Measurements from ENCODE around the gene CDK14. TPM values are rescaled to one million over a fixed set of nuclear protein-coding genes. Genes with fewer than 3 reads are reported as not detected.

The CDK14 gene
- total and polyA plus RNA-seq, 5 donors from 2014 or later: 0.58 to 4.0 (median 2.3) TPM

GRCh38 chr7:90900628-90901356 is 304.7 kb downstream of the CDK14 start:
- H3K27ac ChIP-seq (ENCODE audit: insufficient read depth, low read length, poor library complexity, severe bottlenecking): no peak overlapping the region
- no peaks in the 10 kb centered on the region for H3K4me1 ChIP-seq (ENCODE audit: control insufficient read depth, insufficient read depth, low read length, poor library complexity, severe bottlenecking)
- Mint-ChIP-seq H3K9me3 (peaks cover 0 to 4% (median 0%) of the 10 kb centered on the region in 7 donors), H3K27ac (no peak overlapping the region), H3K4me1 (peaks cover 0 to 2% (median 0%) of the 10 kb centered on the region in 4 donors), H3K4me3 (no peak overlapping the region), H3K27me3 (no peaks in the 10 kb centered on the region), H3K36me3 (no peaks in the 10 kb centered on the region)
- H3K4me3 ChIP-seq (ENCODE audit: low read depth, low read length): no peak overlapping the region
- H3K9me3 ChIP-seq (ENCODE audit: control insufficient read depth in 2 of 2, low read length in 2 of 2): no peaks in the 10 kb centered on the region
- no peaks in the 10 kb centered on the region for H3K36me3 ChIP-seq (ENCODE audit: control insufficient read depth, insufficient read depth, low read length)
- ATAC-seq (ENCODE audit: low read depth in 2 of 2) (no peak), DNase-seq (no peak)
- H3K27me3 ChIP-seq (ENCODE audit: control insufficient read depth, insufficient read depth, low read length): no peaks in the 10 kb centered on the region

- ATAC-seq (ENCODE audit: low read depth in 2 of 2): no peak
- no peak overlapping the region for H3K27ac ChIP-seq (ENCODE audit: insufficient read depth, low read length, poor library complexity, severe bottlenecking)
- H3K27me3 ChIP-seq (ENCODE audit: control insufficient read depth, insufficient read depth, low read length): no peaks in the 10 kb centered on the region
- Mint-ChIP-seq H3K4me1 (no peaks in the 10 kb centered on the region), H3K4me3 (no peak overlapping the region), H3K36me3 (no peaks in the 10 kb centered on the region), H3K27me3 (no peaks in the 10 kb centered on the region), H3K27ac (no peak overlapping the region), H3K9me3 (peaks cover 0 to 4% (median 0%) of the 10 kb centered on the region in 7 donors)
- no peaks in the 10 kb centered on the region for H3K4me1 ChIP-seq (ENCODE audit: control insufficient read depth, insufficient read depth, low read length, poor library complexity, severe bottlenecking)
- no peak for DNase-seq
- no peaks in the 10 kb centered on the region for H3K9me3 ChIP-seq (ENCODE audit: control insufficient read depth in 2 of 2, low read length in 2 of 2)
- H3K36me3 ChIP-seq (ENCODE audit: control insufficient read depth, insufficient read depth, low read length): no peaks in the 10 kb centered on the region
- H3K4me3 ChIP-seq (ENCODE audit: low read depth, low read length): no peak overlapping the region
These were observed 307.7 kb downstream of the CDK14 start for GRCh38 chr7:90903841-90904240.

- Mint-ChIP-seq H3K27me3 (no peaks in the 10 kb centered on the region), H3K36me3 (no peaks in the 10 kb centered on the region), H3K4me3 (no peak overlapping the region), H3K9me3 (peaks cover 2 to 6% (median 3%) of the 10 kb centered on the region in 7 donors), H3K27ac (no peak overlapping the region), H3K4me1 (no peaks in the 10 kb centered on the region)
- no peak overlapping the region for H3K27ac ChIP-seq (ENCODE audit: insufficient read depth, low read length, poor library complexity, severe bottlenecking)
- H3K4me1 ChIP-seq (ENCODE audit: control insufficient read depth, insufficient read depth, low read length, poor library complexity, severe bottlenecking): no peaks in the 10 kb centered on the region
- no peaks in the 10 kb centered on the region for H3K36me3 ChIP-seq (ENCODE audit: control insufficient read depth, insufficient read depth, low read length)
- ATAC-seq (ENCODE audit: low read depth in 2 of 2): no peak
- H3K9me3 ChIP-seq (ENCODE audit: control insufficient read depth in 2 of 2, low read length in 2 of 2): no peaks in the 10 kb centered on the region
- no peaks in the 10 kb centered on the region for H3K27me3 ChIP-seq (ENCODE audit: control insufficient read depth, insufficient read depth, low read length)
- no peak overlapping the region for H3K4me3 ChIP-seq (ENCODE audit: low read depth, low read length)
- no peak for DNase-seq
These were observed 314.0 kb downstream of the CDK14 start for GRCh38 chr7:90910136-90910535.

- no peak overlapping the region for H3K27ac ChIP-seq (ENCODE audit: insufficient read depth, low read length, poor library complexity, severe bottlenecking)
- Mint-ChIP-seq H3K27me3 (no peaks in the 10 kb centered on the region), H3K27ac (no peak overlapping the region), H3K9me3 (peaks cover 2 to 4% (median 3%) of the 10 kb centered on the region in 7 donors), H3K36me3 (no peaks in the 10 kb centered on the region), H3K4me1 (no peaks in the 10 kb centered on the region), H3K4me3 (no peak overlapping the region)
- H3K36me3 ChIP-seq (ENCODE audit: control insufficient read depth, insufficient read depth, low read length): no peaks in the 10 kb centered on the region
- no peak overlapping the region for H3K4me3 ChIP-seq (ENCODE audit: low read depth, low read length)
- DNase-seq (no peak), ATAC-seq (ENCODE audit: low read depth in 2 of 2) (no peak)
- no peaks in the 10 kb centered on the region for H3K9me3 ChIP-seq (ENCODE audit: control insufficient read depth in 2 of 2, low read length in 2 of 2)
- no peaks in the 10 kb centered on the region for H3K27me3 ChIP-seq (ENCODE audit: control insufficient read depth, insufficient read depth, low read length)
- H3K4me1 ChIP-seq (ENCODE audit: control insufficient read depth, insufficient read depth, low read length, poor library complexity, severe bottlenecking): no peaks in the 10 kb centered on the region
These were observed 320.2 kb downstream of the CDK14 start for GRCh38 chr7:90916319-90916718.

- ATAC-seq (ENCODE audit: low read depth in 2 of 2) (no peak), DNase-seq (no peak)
- H3K27me3 ChIP-seq (ENCODE audit: control insufficient read depth, insufficient read depth, low read length): no peaks in the 10 kb centered on the region
- no peak overlapping the region for H3K4me3 Mint-ChIP-seq
- H3K27ac ChIP-seq (ENCODE audit: insufficient read depth, low read length, poor library complexity, severe bottlenecking): no peak overlapping the region
- no peaks in the 10 kb centered on the region for H3K27me3 Mint-ChIP-seq
- no peaks in the 10 kb centered on the region for H3K4me1 ChIP-seq (ENCODE audit: control insufficient read depth, insufficient read depth, low read length, poor library complexity, severe bottlenecking)
- no peaks in the 10 kb centered on the region for H3K36me3 ChIP-seq (ENCODE audit: control insufficient read depth, insufficient read depth, low read length)
- H3K4me3 ChIP-seq (ENCODE audit: low read depth, low read length): no peak overlapping the region
- H3K36me3 Mint-ChIP-seq: no peaks in the 10 kb centered on the region
- H3K9me3 ChIP-seq (ENCODE audit: control insufficient read depth in 2 of 2, low read length in 2 of 2): no peaks in the 10 kb centered on the region
- no peak overlapping the region for H3K27ac Mint-ChIP-seq
- H3K9me3 Mint-ChIP-seq: peaks cover 0 to 4% (median 2%) of the 10 kb centered on the region in 7 donors
- H3K4me1 Mint-ChIP-seq: no peaks in the 10 kb centered on the region
These were observed 321.4 kb downstream of the CDK14 start for GRCh38 chr7:90917539-90917938.

GRCh38 chr7:90918303-90918702 is 322.2 kb downstream of the CDK14 start:
- peaks cover 0 to 4% (median 2%) of the 10 kb centered on the region in 7 donors for H3K9me3 Mint-ChIP-seq

GRCh38 chr7:90919816-90920215 is 323.7 kb downstream of the CDK14 start:
- no peaks in the 10 kb centered on the region for H3K4me1 Mint-ChIP-seq
- DNase-seq (no peak), ATAC-seq (ENCODE audit: low read depth in 2 of 2) (no peak)
- no peaks in the 10 kb centered on the region for H3K27me3 Mint-ChIP-seq
- peaks cover 3% of the 10 kb centered on the region for H3K36me3 Mint-ChIP-seq
- H3K9me3 ChIP-seq (ENCODE audit: control insufficient read depth in 2 of 2, low read length in 2 of 2): no peaks in the 10 kb centered on the region
- H3K27ac ChIP-seq (ENCODE audit: insufficient read depth, low read length, poor library complexity, severe bottlenecking): no peak overlapping the region
- H3K4me3 Mint-ChIP-seq: no peak overlapping the region
- no peak overlapping the region for H3K4me3 ChIP-seq (ENCODE audit: low read depth, low read length)
- H3K4me1 ChIP-seq (ENCODE audit: control insufficient read depth, insufficient read depth, low read length, poor library complexity, severe bottlenecking): no peaks in the 10 kb centered on the region
- no peaks in the 10 kb centered on the region for H3K36me3 ChIP-seq (ENCODE audit: control insufficient read depth, insufficient read depth, low read length)
- H3K27me3 ChIP-seq (ENCODE audit: control insufficient read depth, insufficient read depth, low read length): no peaks in the 10 kb centered on the region
- peaks cover 0 to 4% (median 0%) of the 10 kb centered on the region in 7 donors for H3K9me3 Mint-ChIP-seq
- no peak overlapping the region for H3K27ac Mint-ChIP-seq

More at GRCh38 chr7:90918303-90918702, 322.2 kb downstream of the CDK14 start:
- no peaks in the 10 kb centered on the region for H3K36me3 ChIP-seq (ENCODE audit: control insufficient read depth, insufficient read depth, low read length)
- H3K4me1 ChIP-seq (ENCODE audit: control insufficient read depth, insufficient read depth, low read length, poor library complexity, severe bottlenecking): no peaks in the 10 kb centered on the region
- Mint-ChIP-seq H3K4me3 (no peak overlapping the region), H3K4me1 (no peaks in the 10 kb centered on the region), H3K27ac (no peak overlapping the region), H3K36me3 (no peaks in the 10 kb centered on the region), H3K27me3 (no peaks in the 10 kb centered on the region)
- H3K27ac ChIP-seq (ENCODE audit: insufficient read depth, low read length, poor library complexity, severe bottlenecking): no peak overlapping the region
- H3K9me3 ChIP-seq (ENCODE audit: control insufficient read depth in 2 of 2, low read length in 2 of 2): no peaks in the 10 kb centered on the region
- H3K4me3 ChIP-seq (ENCODE audit: low read depth, low read length): no peak overlapping the region
- H3K27me3 ChIP-seq (ENCODE audit: control insufficient read depth, insufficient read depth, low read length): no peaks in the 10 kb centered on the region
- ATAC-seq (ENCODE audit: low read depth in 2 of 2): no peak
- no peak for DNase-seq

GRCh38 chr7:90920336-90920735 is 324.2 kb downstream of the CDK14 start:
- Mint-ChIP-seq H3K36me3 (peaks cover 3% of the 10 kb centered on the region), H3K27ac (no peak overlapping the region), H3K4me3 (no peak overlapping the region), H3K4me1 (no peaks in the 10 kb centered on the region), H3K9me3 (peaks cover 0 to 4% (median 0%) of the 10 kb centered on the region in 7 donors), H3K27me3 (no peaks in the 10 kb centered on the region)
- DNase-seq (no peak), ATAC-seq (ENCODE audit: low read depth in 2 of 2) (no peak)
- Histone ChIP-seq H3K27me3 (ENCODE audit: control insufficient read depth, insufficient read depth, low read length) (no peaks in the 10 kb centered on the region), H3K27ac (ENCODE audit: insufficient read depth, low read length, poor library complexity, severe bottlenecking) (no peak overlapping the region), H3K9me3 (ENCODE audit: control insufficient read depth in 2 of 2, low read length in 2 of 2) (no peaks in the 10 kb centered on the region), H3K4me1 (ENCODE audit: control insufficient read depth, insufficient read depth, low read length, poor library complexity, severe bottlenecking) (no peaks in the 10 kb centered on the region), H3K4me3 (ENCODE audit: low read depth, low read length) (no peak overlapping the region), H3K36me3 (ENCODE audit: control insufficient read depth, insufficient read depth, low read length) (no peaks in the 10 kb centered on the region)
